ENCODE results near the gene NEUROD6.

The NEUROD6 gene

DNA sequence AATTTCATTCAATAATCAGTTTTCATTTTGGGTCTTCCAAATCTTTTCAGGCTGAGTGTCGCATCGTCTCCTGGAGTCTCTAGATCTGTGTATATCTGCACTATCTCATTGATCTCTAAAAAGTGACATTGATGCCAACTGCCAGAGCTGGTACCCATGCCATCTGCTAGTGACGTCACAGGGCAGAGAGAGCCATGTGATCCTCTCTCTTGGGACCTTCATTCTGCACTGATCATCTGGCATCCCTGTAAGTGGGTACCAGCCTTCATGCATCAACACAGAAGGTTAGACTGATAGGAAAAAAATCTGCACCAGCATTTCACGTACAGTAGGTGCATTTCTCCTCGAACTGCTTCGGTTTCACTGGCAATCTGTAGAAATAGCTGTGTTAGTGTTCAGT is at the start of gene NEUROD6:
Gene NEUROD6, minus strand, starts transcription at position 124 of the 400 bp plus-strand sequence. CDS start 1,458 bp downstream, outside the sequence.
- Histone ChIP-seq H3K4me3 (ENCODE audit: low read depth, low read length) (no peak within 1 kb of the TSS), H3K27ac (no peak within 1 kb of the TSS), H3K27me3 (replicated peaks) (peaks cover 15% of the 10 kb centered on the region), H3K36me3 (replicated peaks) (no peaks in the 10 kb centered on the region)
- DNase-seq, result no peak
- in situ Hi-C loops (cut with HindIII; ENCODE audit: low pct_ligation_motif_present, low sequenced_read_pairs), result no loop called here
- TF ChIP-seq, protein P1, sequence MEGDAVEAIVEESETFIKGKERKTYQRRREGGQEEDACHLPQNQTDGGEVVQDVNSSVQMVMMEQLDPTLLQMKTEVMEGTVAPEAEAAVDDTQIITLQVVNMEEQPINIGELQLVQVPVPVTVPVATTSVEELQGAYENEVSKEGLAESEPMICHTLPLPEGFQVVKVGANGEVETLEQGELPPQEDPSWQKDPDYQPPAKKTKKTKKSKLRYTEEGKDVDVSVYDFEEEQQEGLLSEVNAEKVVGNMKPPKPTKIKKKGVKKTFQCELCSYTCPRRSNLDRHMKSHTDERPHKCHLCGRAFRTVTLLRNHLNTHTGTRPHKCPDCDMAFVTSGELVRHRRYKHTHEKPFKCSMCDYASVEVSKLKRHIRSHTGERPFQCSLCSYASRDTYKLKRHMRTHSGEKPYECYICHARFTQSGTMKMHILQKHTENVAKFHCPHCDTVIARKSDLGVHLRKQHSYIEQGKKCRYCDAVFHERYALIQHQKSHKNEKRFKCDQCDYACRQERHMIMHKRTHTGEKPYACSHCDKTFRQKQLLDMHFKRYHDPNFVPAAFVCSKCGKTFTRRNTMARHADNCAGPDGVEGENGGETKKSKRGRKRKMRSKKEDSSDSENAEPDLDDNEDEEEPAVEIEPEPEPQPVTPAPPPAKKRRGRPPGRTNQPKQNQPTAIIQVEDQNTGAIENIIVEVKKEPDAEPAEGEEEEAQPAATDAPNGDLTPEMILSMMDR (IDR thresholded peaks at IDR 0.05; ENCODE audit: low read depth, low read length, missing control alignments), result no peak

DNA sequence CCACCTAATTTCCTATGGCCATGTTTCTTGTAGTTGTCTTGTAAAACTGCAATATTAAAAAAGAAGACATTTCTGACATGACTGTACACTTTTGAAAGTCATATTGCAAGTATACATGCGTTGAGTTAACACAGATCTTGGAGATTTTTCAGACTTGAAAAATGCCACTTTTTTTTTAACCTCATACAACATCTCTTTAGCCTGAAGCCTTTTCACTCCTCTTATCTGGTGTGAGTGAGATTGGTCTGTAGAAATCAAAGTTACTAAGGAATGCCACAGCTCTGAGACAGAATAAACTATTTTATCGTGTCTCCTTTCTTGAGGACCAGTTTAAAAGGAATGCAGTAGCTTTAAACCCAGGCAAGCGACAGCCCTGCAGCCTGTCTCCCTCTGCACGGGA is 43.9 kb upstream of the NEUROD6 start:
- in situ Hi-C loops (cut with HindIII; ENCODE audit: low pct_ligation_motif_present, low sequenced_read_pairs), result no loop called here
- no peak for DNase-seq
- TF ChIP-seq, protein P1 (IDR thresholded peaks at IDR 0.05; ENCODE audit: low read depth, low read length, missing control alignments), result no peak

DNA sequence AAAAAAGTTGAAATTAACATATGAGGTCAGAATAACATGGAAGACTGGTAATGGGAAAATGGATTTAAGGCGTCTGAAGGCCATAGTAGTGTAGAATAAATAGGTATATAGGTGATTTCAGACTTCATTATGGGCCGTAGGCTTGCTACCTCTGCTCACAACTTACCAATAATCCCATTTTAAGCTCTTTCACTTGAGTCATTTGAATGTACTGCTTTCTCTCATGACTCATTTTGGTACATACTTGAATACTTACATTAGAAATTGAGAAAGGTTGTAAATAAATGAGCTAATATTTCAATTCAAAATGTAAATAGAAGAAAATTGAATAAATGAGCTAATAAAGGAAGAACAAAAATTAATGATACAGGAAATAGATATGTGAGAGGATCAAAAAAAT is 42.2 kb upstream of the NEUROD6 start:
- Histone ChIP-seq H3K27me3 (replicated peaks) (no peaks in the 10 kb centered on the region), H3K36me3 (replicated peaks) (no peaks in the 10 kb centered on the region), H3K27ac (no peak overlapping the region), H3K4me3 (ENCODE audit: low read depth, low read length) (no peak overlapping the region)
- in situ Hi-C loops (cut with HindIII; ENCODE audit: low pct_ligation_motif_present, low sequenced_read_pairs), result no loop called here
- DNase-seq, result no peak
- TF ChIP-seq, protein P1 (IDR thresholded peaks at IDR 0.05; ENCODE audit: low read depth, low read length, missing control alignments), result no peak

More for the DNA sequence above, 43.9 kb upstream of the NEUROD6 start:
- Histone ChIP-seq H3K4me3 (ENCODE audit: low read depth, low read length) (no peak overlapping the region), H3K27me3 (replicated peaks) (no peaks in the 10 kb centered on the region), H3K27ac (no peak overlapping the region), H3K36me3 (replicated peaks) (no peaks in the 10 kb centered on the region)

DNA sequence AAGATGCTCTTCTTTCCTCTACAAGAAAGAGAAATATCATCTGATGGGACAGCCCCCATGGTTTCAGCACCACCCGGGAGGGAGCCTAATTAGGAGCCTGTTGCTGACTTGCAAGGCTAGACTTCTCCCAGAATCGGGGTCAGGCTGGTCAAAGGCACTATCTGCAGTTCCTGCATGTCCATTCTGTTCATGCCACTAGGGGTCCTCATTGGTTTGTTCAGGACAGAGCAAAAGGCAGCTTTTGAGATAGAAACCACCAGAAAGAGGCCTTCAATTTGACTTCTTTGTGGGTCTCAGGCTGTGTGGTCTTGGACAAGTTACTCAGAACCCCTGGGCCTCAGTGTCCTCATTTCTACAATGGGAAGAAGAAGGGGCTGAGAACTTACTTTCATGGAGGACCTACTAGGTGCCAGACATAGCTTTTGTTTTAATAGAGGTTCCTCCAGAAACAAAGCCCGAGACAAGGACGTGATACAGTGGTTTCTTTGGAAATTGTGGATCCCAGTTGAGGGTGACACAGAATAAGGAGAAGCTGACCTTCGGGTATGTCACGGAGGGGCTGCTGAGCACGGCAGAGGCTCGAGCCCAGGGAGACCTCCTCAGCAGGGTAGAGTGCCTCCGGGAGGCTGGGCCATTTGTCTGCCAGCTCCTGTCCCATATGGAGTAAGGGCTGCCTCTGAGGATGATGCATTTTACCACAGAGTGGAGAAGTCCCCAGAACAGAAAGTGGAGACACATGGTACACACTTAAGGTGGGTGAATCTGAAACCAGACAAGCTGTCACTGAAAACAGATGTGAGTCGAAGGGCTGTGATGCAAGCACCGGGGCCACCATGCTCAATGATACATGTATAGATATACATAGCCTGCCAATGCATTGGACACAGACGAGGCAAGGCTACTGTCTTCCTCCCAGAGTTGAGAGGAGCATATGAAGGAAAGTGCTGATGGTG is 33.1 kb upstream of the NEUROD6 start:
- Histone ChIP-seq H3K4me3 (ENCODE audit: low read depth, low read length) (no peak overlapping the region), H3K27me3 (replicated peaks) (no peaks in the 10 kb centered on the region), H3K27ac (no peak overlapping the region), H3K36me3 (replicated peaks) (no peaks in the 10 kb centered on the region)
- in situ Hi-C loops (cut with HindIII; ENCODE audit: low pct_ligation_motif_present, low sequenced_read_pairs), result no loop called here
- TF ChIP-seq, protein P1 (IDR thresholded peaks at IDR 0.05; ENCODE audit: low read depth, low read length, missing control alignments), result peak; percentile 78
- peak; percentile 27 for DNase-seq

DNA sequence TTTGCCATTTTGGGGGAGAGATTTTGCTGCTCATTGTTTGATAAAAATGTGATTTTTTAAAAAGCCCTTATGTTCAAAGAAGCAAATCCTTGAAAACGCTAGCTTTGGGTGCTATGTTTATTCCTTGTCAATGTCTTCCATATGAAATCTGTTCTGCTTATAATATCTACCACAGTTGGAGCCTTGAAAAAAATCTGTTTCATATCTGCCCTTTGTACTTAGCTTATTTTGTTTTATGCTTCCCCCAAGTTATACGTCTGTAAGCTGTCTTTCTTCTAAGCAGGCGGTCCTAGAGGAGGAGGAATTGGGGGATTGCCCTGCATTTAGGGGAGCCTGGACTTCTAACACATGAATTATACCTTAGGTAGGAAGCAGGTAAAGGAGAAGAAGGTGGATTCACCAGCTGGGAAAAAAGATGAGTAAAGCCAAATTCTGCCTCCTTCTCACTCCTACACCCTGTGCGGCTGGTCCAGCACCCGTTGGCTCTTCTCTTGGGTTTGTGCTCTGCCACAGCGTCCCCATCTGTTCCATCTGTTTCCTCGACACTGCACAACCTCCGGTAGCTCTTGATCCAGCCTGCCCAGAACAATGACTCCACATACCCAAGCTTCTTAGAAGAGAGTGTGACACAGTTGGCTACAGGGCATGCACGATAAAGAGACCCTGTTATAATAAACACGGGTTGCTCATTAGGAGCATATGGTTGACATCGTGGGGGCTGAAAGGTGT is 31.9 kb upstream of the NEUROD6 start:
- Histone ChIP-seq H3K4me3 (ENCODE audit: low read depth, low read length) (no peak overlapping the region), H3K27ac (no peak overlapping the region), H3K36me3 (replicated peaks) (no peaks in the 10 kb centered on the region), H3K27me3 (replicated peaks) (no peaks in the 10 kb centered on the region)
- DNase-seq, result no peak
- TF ChIP-seq, protein P1 (IDR thresholded peaks at IDR 0.05; ENCODE audit: low read depth, low read length, missing control alignments), result no peak
- in situ Hi-C loops (cut with HindIII; ENCODE audit: low pct_ligation_motif_present, low sequenced_read_pairs), result no loop called here
